GM18499 (cell line): ENCODE measurements around the gene GRID2.
"Not testable (repeated sequence)": the region's sequence is repeated elsewhere in the genome, so short reads cannot be mapped to it uniquely, and the experiment has no call there.

Experiments used
- ATAC-seq: cut with Tn5 transposase; IDR thresholded peaks from one replicate; pipeline ENCODE4 v1.9.1; 2021; ENCODE audit warnings: moderate number of reproducible peaks; ENCODE audit not compliant: insufficient read depth, unreplicated experiment

The GRID2 gene

GRCh38 chr4:92406488-92406887 is 102.7 kb downstream of the GRID2 start:
- no peak for ATAC-seq

GRCh38 chr4:92421920-92422319 is 118.2 kb downstream of the GRID2 start:
- ATAC-seq: peak; percentile 65

DNA sequence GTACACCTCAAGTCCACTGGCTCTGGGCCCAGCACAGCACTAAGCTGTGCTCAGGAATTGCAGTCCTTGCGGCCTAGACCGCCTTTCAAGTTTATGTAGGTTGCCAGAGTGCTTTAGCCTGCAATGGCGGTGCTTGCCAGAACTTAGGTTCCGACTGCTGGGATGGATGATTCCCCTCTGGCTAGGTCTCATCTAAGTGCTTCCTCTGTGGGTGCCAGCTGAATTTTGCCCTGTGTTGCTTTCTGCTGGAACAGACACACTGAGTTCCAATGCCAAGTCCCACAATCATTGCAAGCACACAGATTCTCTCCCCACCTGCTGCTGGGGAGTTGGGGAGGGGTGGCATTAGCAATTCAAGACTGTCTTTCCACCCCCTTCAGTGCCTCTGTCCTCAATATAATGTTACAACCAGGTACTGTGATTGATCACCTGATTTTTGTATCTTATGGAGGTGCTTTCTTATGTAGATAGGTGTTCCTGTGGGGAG is 129.5 kb downstream of the GRID2 start:
- no peak for ATAC-seq

- not testable (repeated sequence) for ATAC-seq
These were observed 135.0 kb downstream of the GRID2 start for GRCh38 chr4:92438722-92439121.

DNA sequence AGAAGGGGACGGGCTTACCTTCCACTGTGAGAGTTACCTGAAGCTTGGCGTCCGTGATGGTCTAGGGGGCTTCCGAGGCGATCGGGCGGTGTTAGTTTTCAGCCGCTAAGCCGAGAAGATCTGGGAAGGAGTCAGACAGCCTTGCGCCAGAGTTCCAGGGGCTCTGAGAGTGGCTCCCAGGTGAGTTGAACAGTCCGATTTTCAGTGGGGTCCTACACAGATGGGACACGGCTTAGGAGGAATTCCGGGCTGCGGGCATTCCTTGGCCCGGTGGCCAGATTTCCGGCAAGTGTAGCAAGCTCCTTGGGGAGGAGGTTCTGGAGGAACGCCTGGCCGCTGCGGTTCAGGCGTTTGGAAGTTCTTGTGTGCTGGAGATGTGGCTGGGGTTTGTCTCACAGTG is 138.4 kb downstream of the GRID2 start:
- not testable (repeated sequence) for ATAC-seq

GRCh38 chr4:92444143-92444843 is 140.5 kb downstream of the GRID2 start:
- not testable (repeated sequence) for ATAC-seq

DNA sequence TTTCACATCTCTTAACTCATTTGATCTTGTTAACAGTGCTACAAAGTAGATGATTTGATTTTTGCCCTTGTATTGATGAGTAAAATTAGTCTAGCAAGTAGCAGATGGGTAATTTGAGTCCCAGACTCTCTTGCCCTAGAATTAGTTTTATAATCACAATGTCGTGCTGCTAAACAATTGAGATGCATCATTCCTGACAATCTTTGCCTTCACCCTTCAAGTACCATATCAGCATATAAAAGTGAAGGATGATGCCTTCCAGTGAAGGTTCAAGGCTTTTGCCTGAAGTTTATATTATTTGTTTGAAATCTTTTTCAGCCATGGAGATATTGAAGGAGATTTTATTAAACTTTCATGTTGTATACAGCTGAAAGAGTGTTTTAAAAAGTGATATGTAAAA is 141.4 kb downstream of the GRID2 start:
- ATAC-seq: no peak

DNA sequence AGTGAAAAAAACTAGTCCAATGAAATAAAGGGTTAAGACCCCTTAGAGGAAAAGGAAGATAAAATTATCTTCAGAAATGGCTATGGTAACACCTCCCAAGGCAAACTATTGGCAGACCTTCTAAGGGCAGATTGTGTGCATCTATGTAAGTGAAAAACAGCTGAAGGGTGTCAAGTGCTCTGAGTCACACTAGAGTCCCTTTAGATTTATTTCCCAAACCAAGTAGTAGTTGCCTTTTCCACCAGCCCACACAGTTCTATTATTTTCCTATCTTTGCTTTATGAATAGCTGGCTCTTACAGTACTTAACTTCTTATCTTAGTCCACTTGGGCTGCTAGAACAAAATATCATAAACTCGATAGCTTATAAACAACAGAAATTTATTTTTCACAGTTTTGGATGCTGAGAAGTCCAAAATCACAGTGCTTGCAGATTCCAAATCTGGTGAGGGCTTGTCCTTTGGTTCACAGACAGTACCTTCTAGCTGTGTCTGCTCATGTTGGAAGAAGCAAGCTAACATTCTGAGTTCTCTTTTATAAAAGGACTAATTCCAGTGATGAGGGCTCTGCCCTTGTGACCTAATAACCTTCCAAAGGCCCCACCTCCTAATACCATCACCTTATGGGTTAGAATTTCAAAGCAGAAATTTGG is 143.6 kb downstream of the GRID2 start:
- no peak for ATAC-seq

- not testable (repeated sequence) for ATAC-seq
These were observed 144.4 kb downstream of the GRID2 start for GRCh38 chr4:92448176-92448575.

- ATAC-seq: no peak
These were observed 146.9 kb downstream of the GRID2 start for GRCh38 chr4:92450694-92451093.

DNA sequence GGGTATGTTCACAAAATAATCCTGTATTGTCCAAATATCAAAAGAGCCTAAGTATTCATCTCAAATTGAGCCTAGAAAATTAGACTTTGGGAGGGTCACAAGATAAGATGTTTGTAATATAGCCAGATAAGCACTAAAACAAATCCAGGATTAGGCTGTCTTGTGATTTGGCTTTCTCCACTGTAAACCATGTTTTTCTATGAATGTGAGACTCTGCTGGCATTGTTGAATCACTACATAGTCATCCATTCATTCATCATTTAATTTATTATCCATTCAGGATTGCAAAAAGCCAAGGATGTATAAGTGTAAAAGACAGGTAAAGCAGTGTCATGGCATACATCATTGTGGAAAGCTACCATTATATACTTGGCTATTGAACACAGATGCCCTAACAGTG is 148.0 kb downstream of the GRID2 start:
- ATAC-seq: no peak

- ATAC-seq: not testable (repeated sequence)
These were observed 148.6 kb downstream of the GRID2 start for GRCh38 chr4:92452383-92452782.

- no peak for ATAC-seq
These were observed 151.6 kb downstream of the GRID2 start for GRCh38 chr4:92455329-92455839.

GRCh38 chr4:92455951-92456350 is 152.2 kb downstream of the GRID2 start:
- ATAC-seq: no peak

DNA sequence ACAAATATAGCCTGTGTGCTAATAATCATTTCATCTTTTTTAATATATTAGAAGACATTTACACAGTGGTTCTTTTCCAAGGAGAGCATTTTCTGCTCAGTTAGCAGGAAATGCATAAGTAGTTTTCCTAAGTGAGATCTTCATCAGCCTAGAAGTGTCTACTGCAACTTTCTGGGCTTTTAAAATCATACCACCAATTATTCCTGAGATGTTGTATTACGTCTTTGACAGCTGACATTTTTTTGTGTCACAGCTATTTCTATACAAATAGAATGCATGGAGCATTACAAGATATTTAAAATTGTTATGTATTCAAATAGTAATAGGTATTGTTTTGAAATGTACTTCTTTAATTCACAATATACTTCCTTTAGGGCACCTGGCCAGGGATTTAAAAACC is 158.0 kb downstream of the GRID2 start:
- no peak for ATAC-seq

GRCh38 chr4:92477298-92477697 is 173.5 kb downstream of the GRID2 start:
- ATAC-seq: no peak

GRCh38 chr4:92483341-92483740 is 179.6 kb downstream of the GRID2 start:
- no peak for ATAC-seq

GRCh38 chr4:92488496-92488895 is 184.7 kb downstream of the GRID2 start:
- ATAC-seq: no peak

DNA sequence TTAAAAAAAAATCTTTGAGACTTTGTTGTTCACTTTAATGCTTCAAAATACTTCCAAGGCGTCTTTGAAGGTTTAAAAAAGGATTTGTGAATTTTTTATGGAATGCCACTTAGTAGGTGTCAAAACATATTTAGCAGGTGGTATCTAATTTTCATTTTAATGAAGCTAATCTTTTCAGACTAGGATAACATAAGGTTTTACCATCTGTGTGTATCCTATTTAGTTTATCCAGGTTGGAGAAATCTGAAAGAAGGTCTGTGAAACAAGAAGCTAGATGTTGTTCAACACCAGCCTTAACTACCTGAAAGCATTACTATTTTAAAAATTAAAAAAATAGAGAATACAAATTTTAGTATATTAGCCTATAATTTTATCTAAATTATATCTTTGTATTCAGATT is 193.4 kb downstream of the GRID2 start:
- no peak for ATAC-seq

GRCh38 chr4:92501456-92501855 is 197.7 kb downstream of the GRID2 start:
- no peak for ATAC-seq

GRCh38 chr4:92506933-92507332 is 203.2 kb downstream of the GRID2 start:
- ATAC-seq: no peak

DNA sequence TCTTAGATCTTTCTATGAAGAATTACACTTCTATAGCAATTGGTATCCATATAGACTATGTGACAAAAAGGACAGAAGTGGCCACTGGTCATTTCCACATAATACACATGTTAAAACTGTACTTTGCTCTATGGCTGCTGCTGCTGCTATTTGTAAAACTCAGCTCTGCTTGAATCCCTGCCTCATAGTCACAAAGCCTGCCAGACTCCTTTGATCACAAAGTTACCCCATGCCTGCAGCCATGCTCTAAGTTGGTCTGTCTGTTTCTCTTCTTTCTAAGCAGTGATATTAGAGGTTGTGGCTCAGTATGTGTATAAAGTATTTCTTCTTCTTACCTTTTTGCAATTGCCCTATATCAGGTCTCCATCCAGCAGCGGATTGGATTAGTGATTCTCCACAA is 210.9 kb downstream of the GRID2 start:
- no peak for ATAC-seq
